HG02938 (cell line): ENCODE measurements around the gene SEC24B.
"Not testable (repeated sequence)": the region's sequence is repeated elsewhere in the genome, so short reads cannot be mapped to it uniquely, and the experiment has no call there.

Source experiments
- ATAC-seq: cut with Tn5 transposase; IDR thresholded peaks from one replicate; pipeline ENCODE4 v1.9.1; 2021; ENCODE audit warnings: mild to moderate bottlenecking, moderate library complexity; ENCODE audit not compliant: unreplicated experiment

The SEC24B gene

DNA sequence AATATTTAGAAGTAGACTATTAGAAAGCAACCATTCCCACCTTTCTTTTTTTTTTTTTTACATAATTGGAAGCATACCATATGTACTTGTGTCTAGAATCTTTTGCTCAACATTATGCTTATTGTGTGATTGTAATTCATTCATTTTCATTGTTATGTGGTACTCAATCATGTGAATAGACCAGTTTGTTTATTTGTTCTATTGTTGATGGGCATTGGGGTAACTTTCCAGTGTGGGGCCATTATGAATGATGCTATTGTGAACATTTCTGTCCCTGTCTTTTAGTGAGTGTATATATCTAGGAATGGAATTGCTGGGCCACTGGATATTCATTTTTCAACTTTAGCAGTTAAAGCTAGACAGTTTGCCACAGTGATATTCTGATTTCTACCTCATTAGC lies 63.9 kb downstream of the SEC24B start:
- no peak for ATAC-seq

DNA sequence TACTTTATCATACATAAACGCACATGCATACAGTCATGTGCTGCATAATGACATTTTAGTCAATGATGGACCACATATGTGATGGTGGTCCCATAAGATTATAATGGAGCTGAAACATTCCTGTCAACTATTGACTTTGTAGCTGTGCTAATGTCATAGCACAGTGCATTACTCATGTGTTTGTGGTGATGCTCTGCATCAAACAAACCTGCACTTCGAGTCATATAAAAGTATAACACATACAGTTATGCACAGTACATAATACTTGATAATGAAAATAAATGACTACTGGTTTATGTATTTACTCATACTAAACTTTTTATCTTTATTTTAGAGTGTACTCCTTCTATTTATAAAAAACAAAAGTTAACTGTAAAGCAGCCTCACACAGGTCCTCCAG lies 65.9 kb downstream of the SEC24B start:
- ATAC-seq: no peak

- no peak for ATAC-seq
These were observed 73.3 kb downstream of the SEC24B start for GRCh38 chr4:109506890-109507289.

GRCh38 chr4:109510687-109511086 lies 77.1 kb downstream of the SEC24B start:
- no peak for ATAC-seq

DNA sequence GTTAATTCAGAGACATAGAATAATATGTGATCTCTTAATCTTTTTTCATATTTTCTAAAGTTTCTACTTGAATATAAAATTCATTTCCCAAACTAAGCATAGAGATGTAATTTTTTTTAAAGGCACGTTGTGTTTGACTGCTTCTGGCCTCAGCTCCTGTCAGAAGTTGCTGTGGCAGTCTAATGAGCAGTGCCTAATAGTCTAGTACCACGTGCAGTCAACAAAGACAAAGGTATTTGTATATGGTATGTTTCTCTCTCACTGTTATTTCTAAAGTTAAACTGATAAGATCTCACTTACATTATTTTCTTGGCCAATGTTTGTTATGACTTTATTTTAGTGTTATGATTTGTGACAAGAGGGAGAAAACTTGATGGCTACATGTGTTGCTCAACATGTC lies 77.8 kb downstream of the SEC24B start:
- no peak for ATAC-seq

DNA sequence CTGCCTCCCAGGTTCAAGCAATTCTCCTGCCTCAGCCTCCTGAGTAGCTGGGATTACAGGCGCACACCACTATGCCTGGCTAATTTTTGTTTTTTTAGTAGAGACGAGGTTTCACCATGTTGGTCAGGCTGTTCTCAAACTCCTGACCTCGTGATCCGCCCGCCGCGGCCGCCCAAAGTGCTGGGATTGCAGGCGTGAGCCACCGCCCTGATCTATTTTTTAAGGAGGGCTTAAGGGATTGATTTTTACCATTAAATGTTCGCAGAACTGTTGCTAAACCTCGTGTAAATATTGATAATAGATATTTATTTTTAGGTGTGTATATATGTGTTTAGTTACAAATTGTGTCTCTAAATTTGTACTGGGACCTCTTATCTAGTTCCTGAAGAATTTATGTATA lies 79.8 kb downstream of the SEC24B start:
- ATAC-seq: not testable (repeated sequence)

GRCh38 chr4:109532182-109532581 lies 98.6 kb downstream of the SEC24B start:
- no peak for ATAC-seq

GRCh38 chr4:109545401-109545800 lies 111.8 kb downstream of the SEC24B start:
- ATAC-seq: no peak

- no peak for ATAC-seq
These were observed 113.8 kb downstream of the SEC24B start for GRCh38 chr4:109547394-109547793.

GRCh38 chr4:109548655-109549054 lies 115.0 kb downstream of the SEC24B start:
- ATAC-seq: no peak

DNA sequence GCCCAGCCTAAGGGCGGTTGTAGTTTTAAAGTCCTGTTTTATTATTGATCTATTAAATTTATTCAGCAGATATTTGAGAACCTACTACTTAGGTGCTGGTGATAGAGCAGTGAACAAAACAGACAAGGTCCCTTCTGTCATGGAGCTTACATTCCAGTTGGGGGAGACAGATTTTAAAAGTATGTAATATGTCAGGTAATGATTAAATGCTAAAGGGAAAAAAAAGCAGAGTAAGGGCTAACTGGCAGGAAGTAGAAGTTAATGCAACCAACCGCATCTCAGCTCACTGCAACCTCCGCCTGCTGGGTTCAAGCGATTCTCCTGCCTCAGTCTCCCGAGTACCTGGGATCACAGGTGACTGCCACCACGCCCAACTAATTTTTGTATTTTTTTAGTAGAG lies 118.6 kb downstream of the SEC24B start:
- no peak for ATAC-seq

GRCh38 chr4:109553130-109553529 lies 119.5 kb downstream of the SEC24B start:
- ATAC-seq: no peak

GRCh38 chr4:109554971-109555370 lies 121.4 kb downstream of the SEC24B start:
- no peak for ATAC-seq

- ATAC-seq: no peak
These were observed 123.8 kb downstream of the SEC24B start for GRCh38 chr4:109557433-109557832.

DNA sequence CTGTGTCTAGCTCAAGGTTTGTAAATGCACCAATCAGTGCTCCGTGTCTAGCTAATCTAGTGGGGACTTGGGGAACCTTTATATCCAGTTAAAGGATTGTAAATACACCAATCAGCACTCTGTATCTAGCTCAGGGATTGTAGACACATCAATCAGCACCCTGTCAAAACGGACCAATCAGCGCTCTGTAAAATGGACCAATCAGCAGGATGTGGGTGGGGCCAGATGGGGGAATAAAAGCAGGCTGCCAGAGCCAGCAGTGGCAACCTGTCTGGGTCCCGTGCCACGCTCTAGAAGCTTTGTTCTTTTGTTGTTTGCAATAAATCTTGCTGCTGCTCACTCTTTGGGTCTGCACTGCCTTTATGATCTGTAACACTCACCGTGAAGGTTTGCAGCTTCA lies 124.5 kb downstream of the SEC24B start:
- not testable (repeated sequence) for ATAC-seq

DNA sequence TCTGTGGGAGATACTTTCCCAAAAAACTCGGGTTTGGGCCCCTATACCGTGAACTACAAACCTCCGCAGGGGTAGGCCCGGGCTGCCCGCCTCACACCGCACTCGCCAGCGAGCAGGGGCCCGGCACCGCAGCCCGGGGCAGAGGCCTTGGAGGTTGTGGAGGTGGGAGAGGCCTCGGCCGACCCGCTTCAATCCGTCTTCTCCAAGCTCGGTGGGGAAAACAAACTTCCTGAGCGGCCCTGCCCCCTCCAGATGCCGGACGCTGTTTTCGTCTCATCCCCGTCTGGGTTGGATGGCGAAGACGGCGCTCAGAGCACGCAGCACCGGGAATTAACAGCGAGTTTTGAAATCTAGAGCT lies 126.0 kb downstream of the SEC24B start:
- peak; percentile 19 for ATAC-seq

DNA sequence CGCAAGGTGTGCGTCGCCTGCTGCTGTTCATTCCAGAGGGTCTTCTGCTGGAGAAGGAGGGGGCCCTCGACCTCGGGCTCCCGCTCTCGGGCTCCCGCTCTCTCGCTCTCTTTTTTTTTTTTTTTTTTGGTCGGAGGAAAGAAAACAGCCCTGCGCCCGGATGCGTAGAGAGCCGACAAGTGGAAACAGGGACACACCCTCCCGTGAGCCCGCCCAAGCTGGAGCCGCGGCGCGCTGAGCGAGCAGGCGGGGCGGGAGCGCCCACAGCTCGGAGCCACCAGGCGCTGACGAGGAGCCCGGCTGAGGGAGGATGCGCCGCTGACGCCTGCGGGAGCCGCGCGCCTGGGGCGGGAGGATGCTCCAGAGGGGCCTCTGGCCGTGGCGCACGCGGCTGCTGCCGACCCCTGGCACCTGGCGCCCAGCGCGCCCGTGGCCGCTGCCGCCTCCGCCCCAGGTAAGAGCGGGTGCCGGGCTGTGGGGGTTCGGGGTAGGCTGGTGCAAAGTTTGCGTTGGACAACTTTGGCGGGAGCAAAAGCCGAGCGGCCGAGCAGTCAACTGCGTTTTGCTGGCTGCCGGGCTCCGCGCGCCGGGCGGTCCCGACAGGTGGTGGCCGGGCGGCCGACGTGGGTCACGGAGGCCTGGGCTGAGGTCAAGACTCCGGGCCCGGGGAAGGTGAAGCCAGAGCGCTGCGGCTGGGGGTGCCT lies 126.5 kb downstream of the SEC24B start, which contains the start of gene MCUB:
TSS of gene MCUB (plus strand) at position 264 of the 704 bp plus-strand sequence. CDS start at position 356, 92 bp downstream.
- ATAC-seq: peak; percentile 87

DNA sequence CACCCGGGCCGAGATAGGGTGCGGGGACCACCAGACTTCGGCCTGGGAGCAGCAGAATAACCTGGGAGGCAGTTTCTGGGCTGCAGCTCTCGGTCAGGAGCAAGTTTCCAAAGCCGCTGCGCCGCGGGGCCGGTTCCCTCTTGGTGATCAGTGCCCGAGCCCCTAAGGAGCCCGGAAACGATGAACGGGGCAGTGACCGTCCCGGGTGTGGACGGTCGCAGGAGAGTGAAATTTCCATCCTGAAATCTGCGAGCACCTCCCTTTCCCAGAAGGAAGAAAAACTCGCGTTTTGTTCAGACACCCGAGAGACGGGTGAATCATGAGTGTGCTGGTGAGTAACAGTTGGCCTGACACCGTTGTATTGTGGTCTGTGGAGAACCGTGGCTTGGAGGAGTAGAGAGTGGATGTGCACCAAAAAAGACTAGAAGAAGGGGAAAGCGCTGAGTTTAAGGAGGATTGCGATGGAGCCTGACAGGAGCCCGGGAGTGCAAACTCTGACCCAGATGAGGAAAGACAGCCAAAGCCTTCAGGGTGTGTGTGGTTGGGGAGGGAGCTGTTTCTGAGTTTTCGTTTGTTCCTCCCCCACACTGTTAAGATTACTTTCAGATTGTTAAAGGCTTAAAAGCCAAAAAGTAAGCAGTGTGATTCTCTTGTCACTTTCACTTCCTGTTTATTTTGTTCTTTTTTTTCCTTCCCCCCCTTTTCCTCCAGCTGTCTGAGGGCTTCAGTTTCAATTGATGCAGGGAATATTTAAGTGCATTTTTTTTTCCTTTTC lies 127.3 kb downstream of the SEC24B start:
- peak; percentile 64 for ATAC-seq

DNA sequence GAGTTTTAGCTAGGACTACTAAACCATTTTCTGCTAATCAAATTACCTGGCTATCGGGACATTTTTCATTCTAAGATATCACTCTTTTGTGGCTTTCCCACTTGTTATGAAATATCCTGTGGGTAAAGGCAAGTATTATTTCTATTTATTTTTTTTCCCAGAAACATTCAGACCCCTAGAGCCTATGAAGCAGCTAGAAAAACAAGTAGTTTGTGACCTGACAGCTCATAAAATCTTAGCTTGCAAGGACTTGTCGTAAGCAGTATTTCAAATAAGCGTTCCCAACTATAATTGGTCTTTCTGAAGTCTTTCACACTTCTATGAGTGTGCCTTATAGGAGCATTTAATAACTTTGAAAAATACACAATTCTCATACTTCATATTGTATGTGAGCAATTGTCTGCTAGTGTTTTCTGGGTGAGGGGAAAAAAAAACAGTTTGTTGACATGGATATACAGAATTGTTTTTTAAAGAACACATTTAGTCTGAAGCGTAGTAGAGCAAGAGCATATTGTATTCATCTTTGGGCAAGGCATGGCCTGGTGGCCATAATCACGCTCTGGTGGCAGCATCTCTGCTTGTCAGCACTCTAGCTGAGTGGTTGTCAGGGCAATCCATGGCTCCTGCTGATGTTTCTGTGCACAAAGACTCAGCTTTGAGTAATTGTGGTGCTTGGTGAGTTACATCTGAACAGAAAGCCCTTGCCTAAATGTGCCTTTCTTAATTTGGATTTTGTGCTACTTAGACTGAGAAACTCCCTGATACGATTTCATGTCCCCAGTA lies 129.0 kb downstream of the SEC24B start:
- ATAC-seq: no peak

GRCh38 chr4:109571494-109571893 lies 137.9 kb downstream of the SEC24B start:
- no peak for ATAC-seq

GRCh38 chr4:109572154-109572553 lies 138.5 kb downstream of the SEC24B start:
- ATAC-seq: no peak

DNA sequence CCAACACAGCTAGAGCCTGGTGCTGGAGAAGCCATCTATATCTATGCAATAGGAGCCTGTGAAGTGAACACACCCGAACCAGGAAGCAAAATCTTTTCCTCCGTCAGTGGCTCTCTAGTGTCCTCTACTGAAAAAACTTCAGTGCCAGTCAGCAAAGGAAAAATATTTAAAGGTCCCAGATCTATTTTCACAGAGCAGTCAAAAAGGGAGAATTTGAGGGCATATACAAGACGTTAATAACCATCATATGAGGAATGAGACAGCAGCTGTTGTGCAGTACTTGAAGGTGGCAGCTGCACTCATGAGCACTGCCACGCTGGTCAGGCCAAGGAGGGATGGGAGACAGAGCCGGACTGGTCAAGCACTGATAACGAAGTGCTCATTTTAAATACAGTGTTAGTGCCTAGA lies 140.8 kb downstream of the SEC24B start:
- no peak for ATAC-seq
